ENCODE results near the gene CDC14A.
"Not testable (repeated sequence)": the region's sequence is repeated elsewhere in the genome, so short reads cannot be mapped to it uniquely, and the experiment has no call there.

The CDC14A gene

GRCh38 chr1:100363831-100364230, 11.5 kb downstream of the CDC14A start:
- DNase-seq, result no peak

DNA sequence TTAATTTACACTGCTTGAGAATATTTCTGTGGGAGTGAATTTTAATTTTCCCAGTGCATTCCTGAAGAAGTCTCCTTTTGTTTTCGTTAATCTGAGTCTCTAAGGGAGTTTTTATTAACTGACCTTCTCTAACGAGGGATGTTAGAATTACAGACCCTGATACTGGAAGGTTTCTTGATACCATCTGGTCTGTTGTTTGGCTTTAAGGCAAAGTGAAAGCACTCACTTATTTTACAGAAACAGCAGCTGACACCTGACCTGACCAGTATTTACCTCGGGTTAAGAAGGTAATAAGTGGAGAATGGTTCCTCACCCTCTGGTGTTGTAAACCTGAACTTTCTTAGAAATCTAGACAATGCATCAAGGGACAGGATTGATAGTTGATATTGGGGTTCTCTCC, 12.4 kb downstream of the CDC14A start:
- DNase-seq, result no peak

DNA sequence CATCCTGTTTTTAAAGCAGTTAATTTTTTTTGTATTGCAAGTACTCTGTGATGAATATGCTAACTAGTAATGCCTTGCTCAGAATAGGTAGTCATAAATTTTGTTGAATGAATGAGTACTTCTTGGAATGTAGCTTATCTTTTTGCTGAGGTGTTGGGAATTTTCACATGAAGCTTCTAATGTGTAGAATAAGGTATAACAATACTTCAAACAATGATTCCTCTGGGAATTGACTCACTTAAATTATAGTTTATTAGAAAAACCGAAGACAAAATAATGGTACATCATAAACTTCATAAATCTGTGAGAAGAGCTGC, 13.9 kb downstream of the CDC14A start:
- DNase-seq, result no peak

DNA sequence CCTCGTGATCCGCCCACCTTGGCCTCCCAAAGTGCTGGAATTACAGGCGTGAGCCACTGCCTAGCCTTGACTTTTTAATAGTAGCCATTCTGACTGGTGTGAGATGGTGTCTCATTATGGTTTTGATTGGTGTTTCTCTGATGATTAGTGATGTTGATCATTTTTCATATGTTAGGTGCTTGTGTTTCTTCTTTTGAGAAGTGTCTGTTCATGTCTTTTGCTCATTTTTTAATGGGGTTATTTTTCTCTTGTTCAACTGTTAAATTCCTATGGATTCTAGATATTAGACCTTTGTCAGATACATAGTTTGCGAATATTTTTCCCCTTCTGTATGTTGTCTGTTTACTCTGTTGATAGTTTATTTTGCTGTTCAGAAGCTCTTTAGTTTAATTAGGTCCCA, 17.0 kb downstream of the CDC14A start:
- not testable (repeated sequence) for DNase-seq

DNA sequence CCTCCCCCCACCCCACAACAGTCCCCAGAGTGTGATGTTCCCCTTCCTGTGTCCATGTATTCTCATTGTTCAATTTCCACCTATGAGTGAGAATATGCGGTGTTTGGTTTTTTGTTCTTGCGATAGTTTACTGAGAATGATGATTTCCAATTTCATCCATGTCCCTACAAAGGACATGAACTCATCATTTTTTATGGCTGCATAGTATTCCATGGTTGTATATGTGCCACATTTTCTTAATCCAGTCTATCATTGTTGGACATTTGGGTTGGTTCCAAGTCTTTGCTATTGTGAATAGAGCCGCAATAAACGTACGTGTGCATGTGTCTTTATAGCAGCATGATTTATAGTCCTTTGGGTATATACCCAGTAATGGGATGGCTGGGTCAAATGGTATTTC, 21.6 kb downstream of the CDC14A start:
- DNase-seq, result not testable (repeated sequence)

- DNase-seq, result not testable (repeated sequence)
These were observed 24.6 kb downstream of the CDC14A start for GRCh38 chr1:100376890-100377289.

DNA sequence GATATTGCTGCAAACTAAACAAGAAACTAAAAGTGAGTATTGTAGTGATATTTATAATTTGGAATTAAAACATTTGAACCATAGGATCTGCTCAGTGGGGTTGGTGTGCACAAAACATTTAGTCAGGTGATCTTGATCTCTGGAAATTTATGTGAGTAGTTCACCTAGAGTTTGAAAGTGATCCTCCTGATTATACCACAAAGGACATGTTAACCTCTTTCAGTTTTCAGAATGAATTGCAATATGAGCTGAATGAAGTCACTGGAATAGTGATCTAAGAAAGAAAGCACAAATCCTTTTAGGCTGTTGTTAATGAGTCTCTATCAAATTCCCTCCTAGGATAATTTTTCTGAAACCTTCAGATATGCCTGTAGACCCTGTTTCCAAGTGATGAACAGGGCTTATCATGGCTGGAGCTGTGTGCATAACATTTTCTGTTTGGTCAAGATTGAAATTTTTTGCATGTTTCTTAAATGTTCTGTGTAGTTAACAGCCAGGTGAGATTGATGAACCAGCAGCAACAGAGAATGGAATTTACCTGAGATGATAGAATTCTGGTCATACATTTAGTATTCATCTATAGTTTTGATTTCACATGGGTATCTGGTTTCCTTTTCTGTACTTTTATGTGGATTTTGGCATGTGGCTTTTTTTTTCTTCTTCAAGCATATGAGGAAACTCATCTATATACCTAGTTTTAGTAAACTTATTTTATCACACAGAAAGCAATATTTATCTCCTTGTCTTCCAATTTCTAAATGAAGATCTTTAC, 25.5 kb downstream of the CDC14A start:
- no peak for DNase-seq

DNA sequence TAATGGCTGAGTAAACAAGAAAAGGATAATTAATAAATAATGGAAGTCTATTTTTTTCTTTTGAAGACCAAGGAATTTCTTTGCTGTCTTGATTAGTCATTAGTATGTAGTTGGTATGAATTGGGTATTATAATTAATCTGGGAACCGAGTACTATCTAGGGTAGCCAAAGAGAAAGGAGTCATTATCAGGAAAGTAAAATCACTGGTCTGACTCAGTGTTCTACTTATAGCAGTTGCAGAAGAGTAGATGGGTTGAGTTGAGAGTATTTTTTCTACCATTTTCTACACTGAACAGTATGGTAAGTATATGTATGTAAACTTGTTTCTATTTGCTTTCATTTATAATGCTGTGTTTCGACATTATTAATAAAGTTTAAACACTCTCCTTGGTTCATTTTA, 26.6 kb downstream of the CDC14A start:
- DNase-seq, result no peak

GRCh38 chr1:100380635-100381034, 28.3 kb downstream of the CDC14A start:
- no peak for DNase-seq

- no peak for DNase-seq
These were observed 30.4 kb downstream of the CDC14A start for GRCh38 chr1:100382657-100383056.

DNA sequence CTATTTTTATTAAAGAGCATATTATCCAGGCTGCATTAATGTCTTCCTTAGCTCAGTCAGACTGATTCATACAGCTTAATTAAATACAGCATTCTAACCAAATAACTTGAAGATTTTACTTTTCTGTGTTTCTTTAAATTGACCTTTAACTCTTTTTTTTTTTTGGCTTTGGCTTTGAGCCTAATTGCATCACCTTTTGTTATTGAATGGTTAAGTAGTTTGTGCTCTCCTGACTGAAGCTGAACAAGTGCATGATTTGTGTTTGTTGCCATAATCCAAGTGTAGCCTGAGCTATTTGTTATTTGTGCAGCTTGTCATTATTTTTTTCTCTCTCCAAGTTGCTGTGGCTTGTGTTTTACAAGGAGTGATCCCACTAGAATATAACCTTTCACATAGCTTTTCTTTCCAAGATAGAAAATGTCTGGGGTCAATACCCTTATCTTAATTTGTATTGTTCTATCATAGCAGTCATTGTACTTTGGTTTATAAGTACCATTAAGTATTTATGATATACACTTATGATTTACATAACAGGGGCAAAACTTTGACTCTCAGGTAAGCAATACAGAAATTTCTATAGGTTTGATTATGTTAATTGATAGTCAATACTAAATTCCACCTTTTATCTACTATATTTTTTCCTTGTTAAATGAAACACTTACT, 31.6 kb downstream of the CDC14A start:
- no peak for DNase-seq

DNA sequence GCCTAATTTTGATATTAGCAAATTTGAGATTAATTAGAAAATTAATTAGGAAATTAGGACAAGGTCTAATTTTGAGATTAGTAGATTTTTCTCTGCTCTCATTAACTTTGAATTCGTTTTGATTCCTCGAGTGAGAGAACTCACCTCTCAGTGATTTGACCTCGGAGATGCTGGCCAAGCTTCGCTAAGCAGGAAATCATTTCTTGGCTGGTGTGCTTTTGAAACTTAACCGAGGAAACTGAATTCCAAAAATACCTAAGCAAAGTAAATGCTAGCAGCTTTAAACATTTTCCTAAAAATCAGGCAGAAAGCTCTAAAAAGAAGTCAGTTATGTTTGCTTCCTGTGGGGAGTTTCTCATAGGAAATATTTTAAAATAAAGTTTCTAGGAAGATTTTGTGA, 34.9 kb downstream of the CDC14A start:
- DNase-seq, result no peak

DNA sequence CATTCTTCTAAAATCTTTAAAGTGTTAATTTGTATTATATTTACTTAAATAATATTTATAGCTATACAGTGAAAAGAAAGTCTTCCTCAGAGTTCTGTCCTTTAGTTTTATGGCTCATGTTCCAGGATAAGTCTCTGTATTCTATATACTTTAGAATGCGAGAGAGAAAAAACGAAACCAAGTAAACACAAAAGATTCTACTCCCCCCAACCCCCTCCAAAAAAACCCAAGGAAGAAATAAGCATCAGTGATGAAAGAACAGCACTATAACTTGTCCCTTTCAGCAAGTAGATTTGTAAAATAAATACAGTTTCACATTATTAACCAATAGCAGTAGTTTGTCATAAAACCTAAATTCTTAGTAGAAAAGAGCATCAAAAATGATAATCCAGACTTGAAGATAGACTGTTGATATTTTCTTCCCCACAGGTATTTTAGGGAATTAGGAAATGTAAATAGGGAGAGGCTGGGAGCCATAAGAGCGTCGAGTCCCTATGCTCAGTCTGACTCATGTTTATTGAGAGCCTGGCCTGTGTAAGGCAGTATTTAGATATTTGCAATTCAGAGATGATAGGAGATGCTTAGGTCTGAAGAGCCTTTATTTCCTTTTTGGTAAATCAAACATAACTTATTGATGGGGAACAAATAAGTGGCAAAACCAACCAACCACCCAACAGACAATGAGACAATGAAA, 35.5 kb downstream of the CDC14A start:
- no peak for DNase-seq

- DNase-seq, result no peak
These were observed 38.2 kb downstream of the CDC14A start for GRCh38 chr1:100390531-100390930.

DNA sequence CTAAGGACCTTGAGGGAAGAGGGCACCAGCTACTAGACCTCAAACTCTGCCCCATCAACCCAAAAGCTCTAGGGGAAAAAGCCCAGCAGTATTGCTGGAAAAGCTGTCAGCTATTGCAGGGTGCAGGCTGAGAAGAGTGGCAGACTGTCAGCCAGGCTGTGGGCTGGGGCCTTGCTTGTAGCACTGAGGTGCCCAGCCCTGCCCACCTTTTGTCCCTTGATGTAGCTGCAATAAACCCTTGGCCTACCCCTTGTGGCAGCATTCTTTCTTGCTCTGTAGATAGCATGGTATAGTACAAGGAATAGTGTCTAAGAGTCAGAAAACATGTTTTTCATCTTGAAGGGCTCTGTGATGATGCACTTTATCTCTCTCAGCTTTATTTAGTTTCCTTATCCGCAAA, 39.4 kb downstream of the CDC14A start:
- no peak for DNase-seq

GRCh38 chr1:100392756-100393155, 40.5 kb downstream of the CDC14A start:
- no peak for DNase-seq

DNA sequence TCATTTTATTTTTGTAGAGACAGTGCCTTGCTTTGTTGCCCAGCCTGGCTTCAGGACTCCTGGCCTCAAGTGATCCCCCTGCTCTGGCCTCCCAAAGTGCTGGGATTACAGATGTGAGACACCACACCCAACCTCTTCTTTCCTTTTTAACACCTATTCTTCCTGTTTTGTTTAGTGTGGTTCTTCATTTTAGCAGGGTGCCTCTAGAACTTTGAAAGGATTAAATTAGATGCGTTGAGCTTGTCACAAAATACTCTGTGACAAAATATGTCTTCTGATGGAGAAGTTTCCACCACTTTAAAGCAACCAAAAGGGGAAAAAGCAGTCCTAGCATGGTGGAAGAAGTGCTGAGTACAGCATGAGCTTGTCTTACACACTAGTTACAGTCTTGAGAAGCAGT, 42.0 kb downstream of the CDC14A start:
- no peak for DNase-seq

DNA sequence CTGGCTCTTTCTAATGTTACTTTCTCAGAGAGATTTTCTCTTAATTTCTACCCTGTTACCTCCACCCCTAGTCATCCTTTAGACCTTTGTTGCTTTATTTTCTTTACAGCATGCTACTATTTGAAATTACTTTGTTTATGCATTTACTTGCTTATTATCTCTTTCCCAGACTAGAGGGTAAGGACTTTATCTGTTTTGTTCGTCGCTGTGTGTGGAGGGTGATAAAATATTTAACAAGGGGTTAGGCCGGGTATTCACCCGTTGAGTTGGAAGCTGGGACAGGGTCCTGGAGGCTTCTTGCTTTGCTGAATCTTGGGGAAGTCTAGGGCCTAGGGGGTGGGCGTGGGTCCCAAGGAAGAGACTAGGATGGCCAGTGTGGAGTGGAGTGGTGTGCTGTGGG, 43.6 kb downstream of the CDC14A start:
- DNase-seq, result no peak

- no peak for DNase-seq
These were observed 44.3 kb downstream of the CDC14A start for GRCh38 chr1:100396651-100397050.

DNA sequence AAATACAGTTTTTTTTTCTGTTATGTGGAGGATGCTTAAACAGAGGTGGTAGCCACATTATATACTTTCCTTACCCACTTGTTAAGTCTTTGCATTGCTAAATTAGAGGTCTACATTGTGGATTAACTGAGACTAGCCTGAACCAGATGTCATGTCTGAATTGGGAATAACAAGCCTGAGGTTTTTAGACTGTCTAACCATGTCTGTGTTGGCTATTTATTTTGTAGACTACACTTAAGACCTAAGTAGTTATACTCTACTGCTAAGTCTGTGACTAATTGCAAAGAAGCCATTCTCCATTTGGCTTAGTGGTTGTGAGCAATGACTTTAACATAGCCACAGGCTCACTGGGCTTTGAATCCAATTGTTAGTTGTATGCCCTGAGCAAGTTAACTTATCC, 45.4 kb downstream of the CDC14A start:
- DNase-seq, result no peak

- no peak for DNase-seq
These were observed 46.3 kb downstream of the CDC14A start for GRCh38 chr1:100398648-100399047.

GRCh38 chr1:100400404-100400803, 48.1 kb downstream of the CDC14A start:
- DNase-seq, result peak; percentile 45

- no peak for DNase-seq
These were observed 52.5 kb downstream of the CDC14A start for GRCh38 chr1:100404821-100405220.

- not testable (repeated sequence) for DNase-seq
These were observed 53.6 kb downstream of the CDC14A start for GRCh38 chr1:100405902-100406301.
